Activated CD8-positive, alpha-beta T cell treated with anti-CD3 and anti-CD28 coated beads for 36 hours (primary cell): ENCODE data around the gene PTPRB. TPM values are rescaled to one million over a fixed set of nuclear protein-coding genes. Genes with fewer than 3 reads are reported as not detected.

Experiments used
- ATAC-seq: fragments of 200-7000 bp; cut with Tn5 transposase; one replicate; pipeline ENCODE4 v1.10.0; 2021; ENCODE audit warnings: mild to moderate bottlenecking, moderate library complexity
- CTCF ChIA-PET: fragments of 350-600 bp; sonication (Branson Sonifier 250); formaldehyde crosslinking; loops from one replicate; lab custom pipeline; 2021; ENCODE audit warnings: antibody characterized with exemption; lab: Charles Lee
- POLR2A ChIA-PET: fragments of 350-600 bp; sonication (Branson Sonifier 250); formaldehyde crosslinking; loops from one replicate; lab custom pipeline; 2021; ENCODE audit warnings: antibody characterized with exemption; lab: Charles Lee
- DNase-seq: peaks from one replicate; pipeline ENCODE4 v3.0.0-alpha.2; 2020
- H3K27ac Mint-ChIP-seq: one replicate; pipeline ENCODE4 v1.8.0; 2021; ENCODE audit warnings: mild to moderate bottlenecking, mixed read lengths
- H3K27me3 Mint-ChIP-seq: one replicate; pipeline ENCODE4 v1.8.0; 2021; ENCODE audit warnings: mixed read lengths
- H3K36me3 Mint-ChIP-seq: one replicate; pipeline ENCODE4 v1.8.0; 2021; ENCODE audit warnings: low read depth, mixed read lengths
- H3K4me1 Mint-ChIP-seq: one replicate; pipeline ENCODE4 v1.8.0; 2021; ENCODE audit warnings: low read depth, mixed read lengths
- H3K4me3 Mint-ChIP-seq: one replicate; pipeline ENCODE4 v1.8.0; 2021; ENCODE audit warnings: mild to moderate bottlenecking, moderate library complexity, mixed read lengths
- H3K9me3 Mint-ChIP-seq: one replicate; pipeline ENCODE4 v1.8.0; 2021; ENCODE audit warnings: mixed read lengths
- intact Hi-C: fragments of 100-400 bp; cut with micrococcal nuclease; formaldehyde crosslinking; loops from one replicate; pipeline ENCODE4 v1.10.0; 2022
- total RNA-seq, 2 experiments: library from RNA; stranded (reverse); gene quantifications; one replicate each; pipeline ENCODE4 v1.2.3, GENCODE V29; 2021
- TF ChIP-seq, protein P1 (sequence below): fragments of 200-600 bp; IDR thresholded peaks from one replicate; pipeline ENCODE4 v1.8.0; 2022; ENCODE audit warnings: antibody characterized with exemption, mild to moderate bottlenecking

The PTPRB gene
- total RNA-seq, 2 experiments from 2014 or later: not detected

DNA sequence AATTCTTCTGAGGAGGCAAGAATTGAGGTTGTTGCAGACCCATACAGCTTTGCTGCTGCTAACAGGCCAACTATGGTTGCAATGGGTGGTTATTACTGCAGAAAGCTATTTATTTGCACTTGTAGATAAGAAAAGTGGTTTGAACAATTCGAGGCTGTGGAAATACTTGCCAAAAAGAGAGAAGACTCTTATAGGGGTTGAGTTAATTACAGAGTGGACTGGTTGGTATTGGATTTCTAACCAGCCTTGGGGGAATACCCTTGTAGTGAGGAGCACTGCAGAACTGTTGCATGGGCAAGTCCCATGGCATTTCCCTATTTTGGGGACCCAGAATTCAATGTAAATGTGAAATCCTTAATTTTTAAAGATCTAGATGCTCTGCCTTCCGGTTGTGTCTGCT is 150.6 kb downstream of the PTPRB start:
- Mint-ChIP-seq H3K9me3 (peaks cover 2% of the 10 kb centered on the region), H3K36me3 (no peaks in the 10 kb centered on the region), H3K4me3 (no peak overlapping the region), H3K27me3 (peaks cover 9% of the 10 kb centered on the region), H3K4me1 (no peaks in the 10 kb centered on the region), H3K27ac (no peak overlapping the region)
- no peak for ATAC-seq
- ChIA-PET POLR2A (no interaction called here), CTCF (interaction anchor here (1.0 kb wide), 1 partner anchor 10 kb away, joined by 3 read pairs; no protein-coding TSS in a partner anchor)
- intact Hi-C loops: no loop called here
- no peak for DNase-seq
- TF ChIP-seq, protein P1, sequence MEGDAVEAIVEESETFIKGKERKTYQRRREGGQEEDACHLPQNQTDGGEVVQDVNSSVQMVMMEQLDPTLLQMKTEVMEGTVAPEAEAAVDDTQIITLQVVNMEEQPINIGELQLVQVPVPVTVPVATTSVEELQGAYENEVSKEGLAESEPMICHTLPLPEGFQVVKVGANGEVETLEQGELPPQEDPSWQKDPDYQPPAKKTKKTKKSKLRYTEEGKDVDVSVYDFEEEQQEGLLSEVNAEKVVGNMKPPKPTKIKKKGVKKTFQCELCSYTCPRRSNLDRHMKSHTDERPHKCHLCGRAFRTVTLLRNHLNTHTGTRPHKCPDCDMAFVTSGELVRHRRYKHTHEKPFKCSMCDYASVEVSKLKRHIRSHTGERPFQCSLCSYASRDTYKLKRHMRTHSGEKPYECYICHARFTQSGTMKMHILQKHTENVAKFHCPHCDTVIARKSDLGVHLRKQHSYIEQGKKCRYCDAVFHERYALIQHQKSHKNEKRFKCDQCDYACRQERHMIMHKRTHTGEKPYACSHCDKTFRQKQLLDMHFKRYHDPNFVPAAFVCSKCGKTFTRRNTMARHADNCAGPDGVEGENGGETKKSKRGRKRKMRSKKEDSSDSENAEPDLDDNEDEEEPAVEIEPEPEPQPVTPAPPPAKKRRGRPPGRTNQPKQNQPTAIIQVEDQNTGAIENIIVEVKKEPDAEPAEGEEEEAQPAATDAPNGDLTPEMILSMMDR: no peak

DNA sequence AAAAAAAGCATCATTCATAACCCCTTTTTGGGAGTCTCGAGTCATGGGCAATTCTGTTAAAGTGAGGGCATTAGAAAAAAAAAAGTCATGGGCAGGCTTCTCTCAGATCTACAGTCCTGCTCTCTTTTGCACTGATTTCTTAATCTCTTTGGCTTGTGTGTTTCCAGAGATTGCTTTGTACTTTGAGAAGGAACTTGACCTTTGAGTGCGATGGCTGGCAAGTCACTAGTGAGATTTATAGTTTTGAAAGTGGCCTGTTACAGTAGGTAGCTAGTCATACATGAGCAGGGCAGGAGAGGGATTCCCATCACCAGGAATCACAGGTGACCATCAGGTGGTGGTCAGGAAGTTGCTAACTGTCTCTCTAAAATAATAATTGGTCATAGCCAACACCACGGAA is 151.5 kb downstream of the PTPRB start:
- Mint-ChIP-seq H3K27me3 (peaks cover 10% of the 10 kb centered on the region), H3K27ac (no peak overlapping the region), H3K36me3 (no peaks in the 10 kb centered on the region), H3K9me3 (no peaks in the 10 kb centered on the region), H3K4me1 (no peaks in the 10 kb centered on the region), H3K4me3 (no peak overlapping the region)
- POLR2A ChIA-PET: no interaction called here
- CTCF ChIA-PET: no interaction called here
- DNase-seq (no peak), ATAC-seq (no peak)
- TF ChIP-seq, protein P1: no peak
- intact Hi-C loops: no loop called here

DNA sequence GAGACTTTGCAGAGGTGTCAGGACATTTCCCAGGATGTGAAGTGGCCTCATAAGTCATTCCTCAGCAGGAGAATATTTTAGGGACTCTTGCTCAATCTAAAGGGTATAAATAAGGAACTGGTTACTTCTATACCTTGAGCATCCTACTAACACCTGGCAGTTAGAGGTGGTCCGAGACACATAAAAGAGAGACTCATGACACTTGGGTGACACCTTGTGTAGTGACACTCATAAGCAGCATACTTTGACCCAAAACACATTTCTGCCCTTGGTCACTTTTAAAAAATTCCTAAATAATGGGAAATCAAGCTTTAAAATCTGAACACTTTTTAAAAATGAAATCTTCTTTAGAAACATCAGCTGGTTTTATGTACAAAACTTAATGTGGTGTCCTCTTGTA is 152.8 kb downstream of the PTPRB start:
- ATAC-seq (no peak), DNase-seq (no peak)
- intact Hi-C loops: no loop called here
- ChIA-PET CTCF (no interaction called here), POLR2A (no interaction called here)
- TF ChIP-seq, protein P1: no peak
- Mint-ChIP-seq H3K9me3 (no peaks in the 10 kb centered on the region), H3K36me3 (no peaks in the 10 kb centered on the region), H3K4me3 (no peak overlapping the region), H3K4me1 (no peaks in the 10 kb centered on the region), H3K27me3 (peaks cover 10% of the 10 kb centered on the region), H3K27ac (no peak overlapping the region)

DNA sequence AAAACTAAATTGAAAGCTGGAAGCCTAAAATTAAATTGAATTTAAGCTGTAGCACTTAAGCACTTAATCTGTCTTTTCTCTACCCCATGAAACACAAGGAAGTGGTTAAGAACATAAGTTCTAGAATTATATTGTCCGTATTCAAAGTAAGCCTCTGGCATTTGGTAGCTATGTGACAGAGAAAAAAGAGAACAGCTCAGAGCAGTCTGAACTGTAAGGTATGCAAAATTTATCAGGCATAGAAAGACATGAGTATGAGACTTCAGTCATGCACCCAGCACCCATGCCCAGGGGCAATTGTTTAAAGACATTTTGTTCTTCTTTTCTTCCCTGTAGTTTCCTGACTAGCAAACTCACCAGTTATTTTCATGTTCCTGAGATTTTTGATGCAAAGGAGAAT is 154.5 kb downstream of the PTPRB start:
- no peak for ATAC-seq
- POLR2A ChIA-PET: no interaction called here
- H3K4me1 Mint-ChIP-seq: no peaks in the 10 kb centered on the region
- H3K4me3 Mint-ChIP-seq: no peak overlapping the region
- intact Hi-C loops: no loop called here
- TF ChIP-seq, protein P1: no peak
- CTCF ChIA-PET: no interaction called here
- DNase-seq: no peak
- H3K27ac Mint-ChIP-seq: no peak overlapping the region
- H3K9me3 Mint-ChIP-seq: no peaks in the 10 kb centered on the region
- H3K36me3 Mint-ChIP-seq: no peaks in the 10 kb centered on the region
- peaks cover 9% of the 10 kb centered on the region for H3K27me3 Mint-ChIP-seq

DNA sequence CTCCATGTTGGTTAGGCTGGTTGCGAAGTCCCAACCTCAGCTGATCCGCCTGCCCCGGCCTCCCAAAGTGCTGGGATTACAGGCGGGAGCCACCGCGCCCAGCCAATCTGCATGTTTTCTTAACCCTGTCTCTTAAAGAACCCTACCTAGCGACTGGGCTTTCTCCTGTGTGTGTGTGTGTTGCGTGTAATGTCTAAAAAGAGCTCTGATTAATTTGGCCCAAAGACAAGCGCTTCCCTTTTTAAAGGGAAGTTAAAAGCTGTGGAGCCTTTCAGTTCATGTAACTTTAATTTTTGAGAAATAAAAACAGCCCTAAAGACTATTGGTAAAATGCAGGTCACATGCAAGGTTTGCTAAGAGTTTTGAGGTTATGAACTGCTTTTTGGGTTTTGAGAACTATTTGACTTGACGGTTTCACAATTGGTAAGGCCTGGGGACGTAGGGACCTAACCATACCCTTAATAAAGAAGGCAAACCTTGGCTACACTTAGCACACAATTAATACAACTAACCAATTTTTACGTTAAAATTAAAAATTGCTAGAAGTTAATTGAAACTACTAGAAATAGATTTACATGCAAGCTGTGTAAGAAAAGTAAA is 167.9 kb downstream of the PTPRB start:
- H3K27ac Mint-ChIP-seq: no peak overlapping the region
- H3K36me3 Mint-ChIP-seq: no peaks in the 10 kb centered on the region
- intact Hi-C loops: no loop called here
- H3K9me3 Mint-ChIP-seq: peaks cover 4% of the 10 kb centered on the region
- CTCF ChIA-PET: no interaction called here
- no peak overlapping the region for H3K4me3 Mint-ChIP-seq
- POLR2A ChIA-PET: no interaction called here
- DNase-seq (no peak), ATAC-seq (no peak)
- TF ChIP-seq, protein P1: no peak
- H3K27me3 Mint-ChIP-seq: peaks cover 5% of the 10 kb centered on the region
- H3K4me1 Mint-ChIP-seq: no peaks in the 10 kb centered on the region
